Subcutaneous adipose tissue (tissue), 4 donors: ENCODE results near the gene ST7L. TPM values are rescaled to one million over a fixed set of nuclear protein-coding genes. Genes with fewer than 3 reads are reported as not detected.

Experiments used
- total RNA-seq, 4 donors: library from RNA; depleted of rRNA; stranded (reverse); fragments of >200 nt; gene quantifications; one replicate each; pipeline ENCODE4 v1.1.0, GENCODE V29; 2016
- TF ChIP-seq, protein P1 (sequence below): fragments of 450-650 bp; IDR thresholded peaks from one replicate; pipeline ENCODE4 v1.5.1; 2016; ENCODE audit warnings: low read depth, mild to moderate bottlenecking, control low read depth, antibody characterized with exemption, moderate library complexity

Gene ST7L
- total RNA-seq, 4 donors from 2014 or later = 18.4 to 38.8 (median 24.0) TPM

DNA sequence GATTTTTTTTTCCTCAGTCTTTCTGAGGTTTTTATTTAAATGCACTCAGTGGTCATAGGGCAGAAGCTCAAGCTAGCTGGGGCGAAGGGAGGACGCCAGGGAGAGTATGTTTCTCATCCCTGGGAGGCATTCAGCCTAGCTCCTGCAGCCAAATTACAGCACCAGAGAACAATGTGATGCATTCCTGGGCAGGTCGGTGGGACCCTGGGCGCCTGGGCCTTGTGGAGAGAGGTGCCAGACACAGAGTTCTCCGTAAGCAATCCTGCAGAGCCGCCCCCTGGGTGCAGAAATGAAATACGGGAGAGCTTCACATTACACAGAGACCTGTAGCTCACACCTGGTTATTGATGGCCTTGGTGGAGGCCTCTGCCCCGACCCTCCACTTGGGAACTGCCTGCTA, 94.7 kb downstream of the ST7L start:
- TF ChIP-seq, protein P1, sequence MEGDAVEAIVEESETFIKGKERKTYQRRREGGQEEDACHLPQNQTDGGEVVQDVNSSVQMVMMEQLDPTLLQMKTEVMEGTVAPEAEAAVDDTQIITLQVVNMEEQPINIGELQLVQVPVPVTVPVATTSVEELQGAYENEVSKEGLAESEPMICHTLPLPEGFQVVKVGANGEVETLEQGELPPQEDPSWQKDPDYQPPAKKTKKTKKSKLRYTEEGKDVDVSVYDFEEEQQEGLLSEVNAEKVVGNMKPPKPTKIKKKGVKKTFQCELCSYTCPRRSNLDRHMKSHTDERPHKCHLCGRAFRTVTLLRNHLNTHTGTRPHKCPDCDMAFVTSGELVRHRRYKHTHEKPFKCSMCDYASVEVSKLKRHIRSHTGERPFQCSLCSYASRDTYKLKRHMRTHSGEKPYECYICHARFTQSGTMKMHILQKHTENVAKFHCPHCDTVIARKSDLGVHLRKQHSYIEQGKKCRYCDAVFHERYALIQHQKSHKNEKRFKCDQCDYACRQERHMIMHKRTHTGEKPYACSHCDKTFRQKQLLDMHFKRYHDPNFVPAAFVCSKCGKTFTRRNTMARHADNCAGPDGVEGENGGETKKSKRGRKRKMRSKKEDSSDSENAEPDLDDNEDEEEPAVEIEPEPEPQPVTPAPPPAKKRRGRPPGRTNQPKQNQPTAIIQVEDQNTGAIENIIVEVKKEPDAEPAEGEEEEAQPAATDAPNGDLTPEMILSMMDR = no peak

GRCh38 chr1:112522621-112523020, 96.3 kb downstream of the ST7L start:
- TF ChIP-seq, protein P1 = no peak

DNA sequence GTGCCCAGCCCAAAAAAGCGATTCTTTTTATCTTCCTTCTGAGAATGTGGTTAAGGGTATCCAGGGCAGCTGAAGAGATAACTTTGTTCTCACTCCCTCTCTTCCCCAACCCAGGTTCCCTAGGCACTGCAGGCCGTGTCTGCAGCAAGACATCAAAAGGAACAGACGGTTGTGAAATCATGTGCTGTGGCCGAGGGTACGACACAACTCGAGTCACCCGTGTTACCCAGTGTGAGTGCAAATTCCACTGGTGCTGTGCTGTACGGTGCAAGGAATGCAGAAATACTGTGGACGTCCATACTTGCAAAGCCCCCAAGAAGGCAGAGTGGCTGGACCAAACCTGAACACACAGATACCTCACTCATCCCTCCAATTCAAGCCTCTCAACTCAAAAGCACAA, 98.8 kb downstream of the ST7L start:
- TF ChIP-seq, protein P1 = no peak

DNA sequence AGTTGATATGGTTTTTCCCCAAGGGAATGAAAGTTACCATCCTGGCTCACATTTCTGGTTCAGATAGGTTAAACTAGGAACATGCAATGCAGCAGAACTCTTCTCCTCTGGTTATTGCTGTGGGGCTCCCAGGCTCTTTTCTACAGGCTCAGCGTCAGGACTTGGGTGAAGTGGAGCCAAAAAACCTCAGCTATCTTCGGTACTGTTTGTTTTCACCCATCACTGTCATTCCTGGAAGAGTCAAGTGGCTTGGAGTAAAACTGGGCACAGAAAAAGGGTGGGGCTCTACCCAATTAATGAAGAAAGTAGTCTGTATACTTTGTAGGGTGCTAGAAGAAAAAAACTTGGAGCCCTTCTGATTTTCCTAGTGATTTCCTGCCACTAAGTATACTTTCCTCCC, 100.8 kb downstream of the ST7L start:
- TF ChIP-seq, protein P1 = no peak

DNA sequence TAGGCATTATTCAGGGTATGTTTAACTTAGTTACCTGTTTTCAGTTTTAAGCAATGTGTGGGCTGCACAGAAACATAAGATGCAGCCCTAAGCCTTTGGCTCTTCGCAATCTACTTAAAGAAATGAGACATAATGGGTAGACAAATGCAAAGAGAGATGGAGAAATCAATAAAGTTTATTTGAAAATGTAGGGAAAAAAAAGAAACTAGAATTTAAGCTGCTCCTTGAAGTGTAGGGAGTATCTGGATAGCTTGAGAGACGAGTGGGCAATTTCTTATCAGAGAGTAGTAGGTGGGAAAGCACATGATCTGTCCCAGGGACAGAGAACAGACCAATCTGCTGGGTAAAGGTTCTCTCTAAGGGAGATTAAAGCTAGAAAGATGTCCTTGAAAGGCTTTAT, 101.3 kb downstream of the ST7L start:
- TF ChIP-seq, protein P1 = no peak

GRCh38 chr1:112517231-112517630, 101.7 kb downstream of the ST7L start:
- TF ChIP-seq, protein P1 = no peak

DNA sequence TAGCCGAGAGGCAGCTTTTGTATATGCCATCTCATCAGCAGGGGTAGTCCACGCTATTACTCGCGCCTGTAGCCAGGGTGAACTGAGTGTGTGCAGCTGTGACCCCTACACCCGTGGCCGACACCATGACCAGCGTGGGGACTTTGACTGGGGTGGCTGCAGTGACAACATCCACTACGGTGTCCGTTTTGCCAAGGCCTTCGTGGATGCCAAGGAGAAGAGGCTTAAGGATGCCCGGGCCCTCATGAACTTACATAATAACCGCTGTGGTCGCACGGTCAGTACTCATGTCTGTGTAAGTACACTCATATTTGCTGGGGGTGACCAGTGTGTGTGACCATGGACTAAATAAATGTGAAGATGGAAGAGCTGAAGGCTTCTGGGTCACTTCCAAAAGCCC, 102.8 kb downstream of the ST7L start:
- TF ChIP-seq, protein P1 = no peak
